ENCODE results near the gene SEC24B.
"Not testable (repeated sequence)": the region's sequence is repeated elsewhere in the genome, so short reads cannot be mapped to it uniquely, and the experiment has no call there.

The SEC24B gene

DNA sequence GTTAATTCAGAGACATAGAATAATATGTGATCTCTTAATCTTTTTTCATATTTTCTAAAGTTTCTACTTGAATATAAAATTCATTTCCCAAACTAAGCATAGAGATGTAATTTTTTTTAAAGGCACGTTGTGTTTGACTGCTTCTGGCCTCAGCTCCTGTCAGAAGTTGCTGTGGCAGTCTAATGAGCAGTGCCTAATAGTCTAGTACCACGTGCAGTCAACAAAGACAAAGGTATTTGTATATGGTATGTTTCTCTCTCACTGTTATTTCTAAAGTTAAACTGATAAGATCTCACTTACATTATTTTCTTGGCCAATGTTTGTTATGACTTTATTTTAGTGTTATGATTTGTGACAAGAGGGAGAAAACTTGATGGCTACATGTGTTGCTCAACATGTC is 77.8 kb downstream of the SEC24B start:
- no peak for DNase-seq

DNA sequence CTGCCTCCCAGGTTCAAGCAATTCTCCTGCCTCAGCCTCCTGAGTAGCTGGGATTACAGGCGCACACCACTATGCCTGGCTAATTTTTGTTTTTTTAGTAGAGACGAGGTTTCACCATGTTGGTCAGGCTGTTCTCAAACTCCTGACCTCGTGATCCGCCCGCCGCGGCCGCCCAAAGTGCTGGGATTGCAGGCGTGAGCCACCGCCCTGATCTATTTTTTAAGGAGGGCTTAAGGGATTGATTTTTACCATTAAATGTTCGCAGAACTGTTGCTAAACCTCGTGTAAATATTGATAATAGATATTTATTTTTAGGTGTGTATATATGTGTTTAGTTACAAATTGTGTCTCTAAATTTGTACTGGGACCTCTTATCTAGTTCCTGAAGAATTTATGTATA is 79.8 kb downstream of the SEC24B start:
- not testable (repeated sequence) for DNase-seq

DNA sequence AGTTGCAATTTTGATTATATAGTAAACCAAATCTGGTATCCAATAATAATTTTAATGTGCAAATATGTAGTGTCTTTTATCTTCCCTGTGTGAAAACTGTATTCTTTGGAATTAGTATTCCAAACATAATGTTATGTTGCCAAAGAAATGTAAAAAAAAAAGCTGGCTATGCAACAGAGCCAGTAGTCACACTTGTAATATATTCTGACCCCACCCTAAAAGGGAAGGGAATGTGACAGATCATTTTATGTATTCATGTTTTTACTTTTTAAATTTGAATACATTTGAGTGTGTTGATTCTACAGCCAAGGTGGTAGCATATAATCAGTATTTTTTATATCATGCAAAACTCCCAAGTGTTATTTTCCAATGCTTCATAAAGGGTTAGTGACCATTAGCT is 98.6 kb downstream of the SEC24B start:
- no peak for DNase-seq

DNA sequence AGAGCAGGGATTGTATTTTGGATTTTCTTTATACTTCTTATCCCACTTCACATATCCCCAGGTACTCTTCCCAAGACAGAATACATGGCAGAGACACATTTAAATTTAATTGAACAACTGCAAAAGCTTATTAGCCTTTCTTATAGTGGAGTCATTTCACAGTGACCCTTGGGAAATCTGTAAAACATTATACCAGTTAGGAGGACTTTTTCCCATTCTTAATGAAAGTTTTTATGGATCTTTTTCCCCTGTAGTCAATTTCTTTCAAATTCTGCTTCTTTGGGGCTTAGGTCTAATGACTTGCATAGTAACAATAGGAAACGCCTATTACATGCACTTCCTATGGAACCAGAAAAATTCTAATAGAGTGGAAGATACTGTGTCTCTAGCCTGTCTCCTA is 111.8 kb downstream of the SEC24B start:
- no peak for DNase-seq

DNA sequence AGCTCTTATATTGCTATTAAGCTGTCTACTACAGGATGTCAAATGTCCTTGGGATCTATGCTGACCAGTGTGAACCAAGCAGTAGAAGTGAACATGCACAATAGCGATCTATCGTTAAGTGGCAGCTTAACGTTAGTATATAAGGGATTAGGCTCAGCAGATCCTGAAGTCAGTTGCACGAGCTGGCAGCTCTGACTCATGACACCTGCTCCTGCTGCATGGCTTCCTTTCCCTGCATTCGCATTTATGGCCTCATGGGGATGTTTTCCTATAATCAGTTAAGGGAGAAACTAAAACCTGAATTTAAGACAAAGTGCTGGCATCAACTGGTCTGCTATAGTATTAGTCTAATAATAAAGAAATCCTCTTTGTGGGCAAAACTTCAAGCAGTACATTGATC is 113.8 kb downstream of the SEC24B start:
- DNase-seq, result no peak

DNA sequence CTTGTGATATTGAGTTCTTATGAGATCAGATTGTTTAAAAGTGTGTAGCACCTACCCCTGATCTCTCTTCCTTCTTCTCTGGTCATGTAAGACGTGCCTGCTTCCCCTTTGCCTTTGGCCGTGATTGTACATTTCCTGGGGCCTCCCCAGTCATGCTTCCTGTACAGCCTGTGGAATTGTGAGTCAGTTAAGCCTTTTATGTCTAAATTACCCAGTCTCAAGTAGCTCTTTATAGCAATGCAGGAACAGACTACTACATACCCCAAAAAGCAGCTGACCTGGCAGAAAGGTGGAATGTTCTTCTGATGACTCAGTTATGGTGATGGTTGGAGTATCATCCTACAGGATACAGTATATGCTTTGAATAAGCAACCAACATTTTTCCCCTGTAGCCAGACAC is 115.0 kb downstream of the SEC24B start:
- peak; percentile 27 for DNase-seq

DNA sequence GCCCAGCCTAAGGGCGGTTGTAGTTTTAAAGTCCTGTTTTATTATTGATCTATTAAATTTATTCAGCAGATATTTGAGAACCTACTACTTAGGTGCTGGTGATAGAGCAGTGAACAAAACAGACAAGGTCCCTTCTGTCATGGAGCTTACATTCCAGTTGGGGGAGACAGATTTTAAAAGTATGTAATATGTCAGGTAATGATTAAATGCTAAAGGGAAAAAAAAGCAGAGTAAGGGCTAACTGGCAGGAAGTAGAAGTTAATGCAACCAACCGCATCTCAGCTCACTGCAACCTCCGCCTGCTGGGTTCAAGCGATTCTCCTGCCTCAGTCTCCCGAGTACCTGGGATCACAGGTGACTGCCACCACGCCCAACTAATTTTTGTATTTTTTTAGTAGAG is 118.6 kb downstream of the SEC24B start:
- DNase-seq, result no peak

DNA sequence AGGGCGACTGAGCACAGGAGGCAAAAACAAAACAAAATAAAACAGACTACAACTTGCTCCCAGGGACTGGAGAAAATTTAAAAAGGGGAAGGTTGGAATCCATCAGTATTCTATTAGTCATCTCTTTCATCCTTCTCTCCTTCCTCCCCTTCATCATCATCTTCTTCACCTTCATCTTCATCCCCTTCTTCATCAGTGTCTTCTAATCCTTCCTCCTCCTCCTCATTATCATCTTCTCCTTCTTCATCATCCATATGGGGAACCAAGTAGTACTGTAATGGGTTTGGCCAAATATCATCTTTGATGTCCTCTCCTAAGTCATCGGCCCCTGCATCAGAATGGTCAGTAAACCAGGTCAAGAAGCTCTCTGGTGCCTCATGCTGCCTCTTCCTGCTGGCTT is 119.5 kb downstream of the SEC24B start:
- no peak for DNase-seq

DNA sequence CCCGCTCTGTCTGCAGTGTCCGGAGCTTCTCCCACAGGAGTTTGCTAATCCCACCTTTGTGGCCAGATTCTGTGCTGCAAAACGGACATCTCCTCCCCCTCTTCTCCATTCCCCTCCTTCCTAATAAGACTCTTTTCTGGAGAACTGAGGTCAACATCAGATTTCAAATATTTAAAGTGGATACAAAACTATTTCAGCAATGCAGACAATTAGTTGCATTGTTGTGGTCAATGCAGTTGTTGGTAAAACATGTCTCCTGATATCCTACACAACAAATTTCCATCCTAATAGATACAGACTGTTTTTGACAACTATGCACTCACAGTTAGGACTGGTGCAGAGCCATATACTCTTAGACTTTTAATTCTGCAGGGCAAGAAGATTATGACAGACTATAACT is 121.4 kb downstream of the SEC24B start:
- DNase-seq, result no peak

DNA sequence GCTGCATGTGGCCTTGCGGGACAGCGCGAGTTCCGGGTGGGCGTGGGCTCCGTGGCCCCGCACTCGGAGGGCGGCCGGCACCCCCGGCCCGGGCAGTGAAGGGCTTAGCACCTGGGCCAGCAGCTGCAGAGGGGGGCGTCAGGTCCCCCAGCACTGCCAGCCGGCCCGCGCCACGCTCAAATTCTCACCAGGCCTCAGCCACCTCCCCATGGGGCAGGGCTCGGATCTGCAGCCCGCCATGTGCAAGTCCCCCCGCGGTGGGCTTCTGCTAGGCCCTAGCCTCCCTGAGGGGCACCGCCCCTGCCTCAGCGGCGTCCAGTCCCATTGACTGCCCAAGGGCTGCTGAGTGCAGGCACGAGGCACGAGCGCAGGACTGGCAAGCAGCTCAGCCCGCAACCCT is 123.8 kb downstream of the SEC24B start:
- no peak for DNase-seq

DNA sequence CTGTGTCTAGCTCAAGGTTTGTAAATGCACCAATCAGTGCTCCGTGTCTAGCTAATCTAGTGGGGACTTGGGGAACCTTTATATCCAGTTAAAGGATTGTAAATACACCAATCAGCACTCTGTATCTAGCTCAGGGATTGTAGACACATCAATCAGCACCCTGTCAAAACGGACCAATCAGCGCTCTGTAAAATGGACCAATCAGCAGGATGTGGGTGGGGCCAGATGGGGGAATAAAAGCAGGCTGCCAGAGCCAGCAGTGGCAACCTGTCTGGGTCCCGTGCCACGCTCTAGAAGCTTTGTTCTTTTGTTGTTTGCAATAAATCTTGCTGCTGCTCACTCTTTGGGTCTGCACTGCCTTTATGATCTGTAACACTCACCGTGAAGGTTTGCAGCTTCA is 124.5 kb downstream of the SEC24B start:
- not testable (repeated sequence) for DNase-seq

DNA sequence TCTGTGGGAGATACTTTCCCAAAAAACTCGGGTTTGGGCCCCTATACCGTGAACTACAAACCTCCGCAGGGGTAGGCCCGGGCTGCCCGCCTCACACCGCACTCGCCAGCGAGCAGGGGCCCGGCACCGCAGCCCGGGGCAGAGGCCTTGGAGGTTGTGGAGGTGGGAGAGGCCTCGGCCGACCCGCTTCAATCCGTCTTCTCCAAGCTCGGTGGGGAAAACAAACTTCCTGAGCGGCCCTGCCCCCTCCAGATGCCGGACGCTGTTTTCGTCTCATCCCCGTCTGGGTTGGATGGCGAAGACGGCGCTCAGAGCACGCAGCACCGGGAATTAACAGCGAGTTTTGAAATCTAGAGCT is 126.0 kb downstream of the SEC24B start:
- DNase-seq, result no peak

DNA sequence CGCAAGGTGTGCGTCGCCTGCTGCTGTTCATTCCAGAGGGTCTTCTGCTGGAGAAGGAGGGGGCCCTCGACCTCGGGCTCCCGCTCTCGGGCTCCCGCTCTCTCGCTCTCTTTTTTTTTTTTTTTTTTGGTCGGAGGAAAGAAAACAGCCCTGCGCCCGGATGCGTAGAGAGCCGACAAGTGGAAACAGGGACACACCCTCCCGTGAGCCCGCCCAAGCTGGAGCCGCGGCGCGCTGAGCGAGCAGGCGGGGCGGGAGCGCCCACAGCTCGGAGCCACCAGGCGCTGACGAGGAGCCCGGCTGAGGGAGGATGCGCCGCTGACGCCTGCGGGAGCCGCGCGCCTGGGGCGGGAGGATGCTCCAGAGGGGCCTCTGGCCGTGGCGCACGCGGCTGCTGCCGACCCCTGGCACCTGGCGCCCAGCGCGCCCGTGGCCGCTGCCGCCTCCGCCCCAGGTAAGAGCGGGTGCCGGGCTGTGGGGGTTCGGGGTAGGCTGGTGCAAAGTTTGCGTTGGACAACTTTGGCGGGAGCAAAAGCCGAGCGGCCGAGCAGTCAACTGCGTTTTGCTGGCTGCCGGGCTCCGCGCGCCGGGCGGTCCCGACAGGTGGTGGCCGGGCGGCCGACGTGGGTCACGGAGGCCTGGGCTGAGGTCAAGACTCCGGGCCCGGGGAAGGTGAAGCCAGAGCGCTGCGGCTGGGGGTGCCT is 126.5 kb downstream of the SEC24B start, which contains the start of gene MCUB:
Gene MCUB (plus strand): TSS at position 264 of the 704 bp plus-strand sequence. CDS start 92 bp downstream, at position 356.
- peak; percentile 71 for DNase-seq

DNA sequence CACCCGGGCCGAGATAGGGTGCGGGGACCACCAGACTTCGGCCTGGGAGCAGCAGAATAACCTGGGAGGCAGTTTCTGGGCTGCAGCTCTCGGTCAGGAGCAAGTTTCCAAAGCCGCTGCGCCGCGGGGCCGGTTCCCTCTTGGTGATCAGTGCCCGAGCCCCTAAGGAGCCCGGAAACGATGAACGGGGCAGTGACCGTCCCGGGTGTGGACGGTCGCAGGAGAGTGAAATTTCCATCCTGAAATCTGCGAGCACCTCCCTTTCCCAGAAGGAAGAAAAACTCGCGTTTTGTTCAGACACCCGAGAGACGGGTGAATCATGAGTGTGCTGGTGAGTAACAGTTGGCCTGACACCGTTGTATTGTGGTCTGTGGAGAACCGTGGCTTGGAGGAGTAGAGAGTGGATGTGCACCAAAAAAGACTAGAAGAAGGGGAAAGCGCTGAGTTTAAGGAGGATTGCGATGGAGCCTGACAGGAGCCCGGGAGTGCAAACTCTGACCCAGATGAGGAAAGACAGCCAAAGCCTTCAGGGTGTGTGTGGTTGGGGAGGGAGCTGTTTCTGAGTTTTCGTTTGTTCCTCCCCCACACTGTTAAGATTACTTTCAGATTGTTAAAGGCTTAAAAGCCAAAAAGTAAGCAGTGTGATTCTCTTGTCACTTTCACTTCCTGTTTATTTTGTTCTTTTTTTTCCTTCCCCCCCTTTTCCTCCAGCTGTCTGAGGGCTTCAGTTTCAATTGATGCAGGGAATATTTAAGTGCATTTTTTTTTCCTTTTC is 127.3 kb downstream of the SEC24B start:
- peak; percentile 47 for DNase-seq

DNA sequence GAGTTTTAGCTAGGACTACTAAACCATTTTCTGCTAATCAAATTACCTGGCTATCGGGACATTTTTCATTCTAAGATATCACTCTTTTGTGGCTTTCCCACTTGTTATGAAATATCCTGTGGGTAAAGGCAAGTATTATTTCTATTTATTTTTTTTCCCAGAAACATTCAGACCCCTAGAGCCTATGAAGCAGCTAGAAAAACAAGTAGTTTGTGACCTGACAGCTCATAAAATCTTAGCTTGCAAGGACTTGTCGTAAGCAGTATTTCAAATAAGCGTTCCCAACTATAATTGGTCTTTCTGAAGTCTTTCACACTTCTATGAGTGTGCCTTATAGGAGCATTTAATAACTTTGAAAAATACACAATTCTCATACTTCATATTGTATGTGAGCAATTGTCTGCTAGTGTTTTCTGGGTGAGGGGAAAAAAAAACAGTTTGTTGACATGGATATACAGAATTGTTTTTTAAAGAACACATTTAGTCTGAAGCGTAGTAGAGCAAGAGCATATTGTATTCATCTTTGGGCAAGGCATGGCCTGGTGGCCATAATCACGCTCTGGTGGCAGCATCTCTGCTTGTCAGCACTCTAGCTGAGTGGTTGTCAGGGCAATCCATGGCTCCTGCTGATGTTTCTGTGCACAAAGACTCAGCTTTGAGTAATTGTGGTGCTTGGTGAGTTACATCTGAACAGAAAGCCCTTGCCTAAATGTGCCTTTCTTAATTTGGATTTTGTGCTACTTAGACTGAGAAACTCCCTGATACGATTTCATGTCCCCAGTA is 129.0 kb downstream of the SEC24B start:
- no peak for DNase-seq

DNA sequence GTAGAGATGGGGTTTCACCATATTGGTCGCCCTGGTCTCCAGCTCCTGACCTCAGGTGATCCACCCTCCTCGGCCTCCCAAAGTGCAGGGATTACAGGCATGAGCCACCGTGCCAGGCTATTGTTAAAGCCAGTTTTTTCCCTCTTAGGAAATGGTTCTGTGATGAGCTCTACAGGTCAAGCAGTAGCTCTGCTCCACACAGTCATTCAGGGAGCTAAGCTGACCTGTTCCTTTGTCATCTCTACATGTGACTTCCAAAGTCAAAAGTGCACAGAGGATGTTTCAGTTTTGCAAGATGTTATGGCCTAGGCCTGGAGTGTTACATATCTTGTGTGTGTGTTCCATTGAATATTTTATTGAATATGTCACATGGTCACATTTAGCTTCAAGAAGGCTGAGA is 137.9 kb downstream of the SEC24B start:
- DNase-seq, result no peak

DNA sequence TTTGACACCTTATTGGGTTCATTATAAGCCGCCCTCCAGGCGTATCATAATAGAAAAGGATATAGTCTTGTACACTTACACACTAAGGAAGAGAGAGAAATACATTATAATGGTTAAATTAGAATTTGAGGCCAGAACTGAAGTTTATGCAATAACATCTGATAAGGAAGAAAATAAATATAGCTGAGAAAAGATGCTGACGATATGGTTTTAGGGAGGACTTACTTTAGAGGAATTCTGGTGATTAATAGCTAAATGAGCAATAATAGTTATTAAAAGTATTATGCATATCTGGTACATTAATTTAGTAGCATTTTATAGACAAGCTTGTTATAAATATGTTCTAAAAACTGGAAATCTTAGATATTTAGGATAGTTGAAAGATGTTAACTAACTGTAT is 138.5 kb downstream of the SEC24B start:
- no peak for DNase-seq

DNA sequence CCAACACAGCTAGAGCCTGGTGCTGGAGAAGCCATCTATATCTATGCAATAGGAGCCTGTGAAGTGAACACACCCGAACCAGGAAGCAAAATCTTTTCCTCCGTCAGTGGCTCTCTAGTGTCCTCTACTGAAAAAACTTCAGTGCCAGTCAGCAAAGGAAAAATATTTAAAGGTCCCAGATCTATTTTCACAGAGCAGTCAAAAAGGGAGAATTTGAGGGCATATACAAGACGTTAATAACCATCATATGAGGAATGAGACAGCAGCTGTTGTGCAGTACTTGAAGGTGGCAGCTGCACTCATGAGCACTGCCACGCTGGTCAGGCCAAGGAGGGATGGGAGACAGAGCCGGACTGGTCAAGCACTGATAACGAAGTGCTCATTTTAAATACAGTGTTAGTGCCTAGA is 140.8 kb downstream of the SEC24B start:
- no peak for DNase-seq

DNA sequence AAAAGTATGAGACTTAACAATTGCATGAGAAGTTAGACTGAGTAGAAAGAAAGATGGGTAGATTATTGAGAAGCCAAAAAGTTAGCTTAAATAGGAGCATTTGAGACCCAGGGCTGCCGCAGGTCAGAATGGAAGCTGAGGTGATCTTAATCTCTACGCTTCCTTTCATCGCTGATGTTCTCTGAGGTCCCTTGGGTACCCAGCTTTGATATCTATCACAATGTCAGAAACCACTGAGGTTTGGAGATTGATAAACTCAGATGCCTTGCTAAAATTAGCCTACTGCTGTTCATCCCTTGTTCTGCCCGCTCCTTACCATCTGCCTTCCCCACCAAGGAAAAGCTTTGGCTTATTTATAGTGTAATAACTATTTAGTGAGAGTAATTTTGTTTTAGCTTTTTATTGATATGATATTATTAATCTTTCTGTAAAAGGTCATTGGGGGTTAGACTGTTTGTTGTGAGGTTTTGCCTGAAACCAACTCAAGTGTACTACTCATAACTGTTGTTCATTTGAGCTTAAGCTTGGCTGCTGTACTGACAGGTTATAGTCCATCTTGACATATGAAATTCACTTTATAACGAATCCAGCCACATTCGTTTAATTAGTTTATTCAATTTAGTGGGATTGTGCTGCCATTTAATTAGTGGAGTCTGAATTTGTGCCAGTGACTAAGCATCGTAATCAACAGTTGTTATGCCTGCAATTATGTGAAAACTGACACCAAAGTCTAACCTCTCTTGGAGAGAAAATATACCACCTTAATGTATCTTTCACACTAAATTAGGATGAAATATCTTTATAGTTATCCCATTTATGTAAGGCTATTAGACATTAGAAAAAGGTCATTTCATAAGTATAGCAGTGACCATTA is 141.6 kb downstream of the SEC24B start:
- DNase-seq, result no peak

DNA sequence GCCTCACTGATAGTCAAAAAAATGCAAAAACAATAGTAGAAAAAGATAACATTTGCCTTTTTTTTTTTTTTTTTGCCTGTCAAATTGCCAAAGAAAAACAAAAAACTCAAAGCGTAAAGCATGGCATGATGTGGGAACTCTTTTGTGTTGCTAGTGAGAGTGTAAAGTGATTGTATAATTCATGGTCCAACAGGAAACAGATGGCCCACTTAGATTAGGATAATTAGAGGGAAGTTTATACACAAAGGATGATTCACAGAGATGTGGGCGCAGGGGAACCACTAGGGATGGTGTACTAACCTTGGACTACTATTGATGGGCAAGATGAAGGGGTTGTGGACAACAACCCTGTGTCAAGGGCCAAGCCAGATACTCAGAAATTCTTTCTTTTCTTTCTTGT is 142.8 kb downstream of the SEC24B start:
- no peak for DNase-seq

DNA sequence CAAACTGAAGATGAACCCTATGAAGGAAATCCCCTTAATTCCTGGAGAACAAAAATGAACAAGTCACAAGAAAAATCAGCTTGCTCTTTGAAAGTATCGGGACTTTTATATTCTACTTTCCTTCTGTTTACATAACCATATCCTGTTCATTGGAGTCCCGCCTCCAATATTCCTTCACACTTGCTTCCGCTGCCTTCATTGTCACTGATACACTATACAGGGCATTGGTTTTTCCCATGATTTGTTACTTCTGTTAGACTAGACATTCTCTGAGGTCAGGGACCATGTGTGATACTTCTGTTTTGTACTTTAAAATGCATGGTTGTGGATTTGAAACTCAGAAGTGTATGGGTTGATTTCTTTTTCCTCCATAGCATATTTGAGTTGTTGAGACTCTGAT is 145.2 kb downstream of the SEC24B start:
- DNase-seq, result no peak

DNA sequence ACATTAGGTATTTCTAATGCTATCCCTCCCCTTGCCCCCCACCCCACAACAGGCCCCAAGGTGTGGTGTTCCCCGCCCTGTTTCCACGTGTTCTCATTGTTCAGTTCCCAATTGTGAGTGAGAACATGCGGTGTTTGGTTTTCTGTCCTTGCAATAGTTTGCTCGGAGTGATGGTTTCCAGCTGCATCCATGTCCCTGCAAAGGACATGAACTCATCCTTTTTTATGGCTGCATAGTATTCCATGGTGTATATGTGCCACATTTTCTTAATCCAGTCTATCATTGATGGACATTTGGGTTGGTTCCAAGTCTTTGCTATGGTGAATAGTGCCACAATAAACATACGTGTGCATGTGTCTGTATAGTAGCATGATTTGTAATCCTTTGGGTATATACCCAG is 146.4 kb downstream of the SEC24B start:
- DNase-seq, result not testable (repeated sequence)

DNA sequence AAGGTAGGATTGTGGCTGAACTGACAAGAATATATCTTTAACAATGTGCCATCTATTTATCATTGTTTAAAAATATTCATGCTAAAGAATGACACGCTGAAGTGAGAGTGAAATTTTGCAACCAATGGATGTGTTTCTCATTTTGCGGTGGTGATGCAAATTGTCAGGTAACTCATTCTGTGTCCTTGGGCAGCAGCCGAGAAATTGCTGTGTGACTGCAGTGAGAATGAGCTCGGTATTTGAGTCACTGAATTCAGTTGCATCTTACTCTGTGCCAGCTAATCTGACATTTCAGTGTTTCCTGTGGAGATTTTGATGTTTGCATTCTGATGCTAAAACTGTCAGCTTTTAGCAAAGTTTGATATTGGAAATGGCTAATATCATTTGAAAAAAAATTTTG is 154.6 kb downstream of the SEC24B start:
- DNase-seq, result no peak
